ACHN (cell line): ENCODE results near the gene PSMG4.

Source experiments
- DNase-seq: peaks from one replicate; pipeline ENCODE4 v3.0.0-alpha.2; 2015
- in situ Hi-C: cut with HindIII; loops from 2 replicates; pipeline ENCODE4 v1.10.0; 2017; ENCODE audit warnings: low sequenced_read_pairs, low pct_ligation_motif_present, low pct_unique_long_range_greater_than_20kb

PSMG4 gene

DNA sequence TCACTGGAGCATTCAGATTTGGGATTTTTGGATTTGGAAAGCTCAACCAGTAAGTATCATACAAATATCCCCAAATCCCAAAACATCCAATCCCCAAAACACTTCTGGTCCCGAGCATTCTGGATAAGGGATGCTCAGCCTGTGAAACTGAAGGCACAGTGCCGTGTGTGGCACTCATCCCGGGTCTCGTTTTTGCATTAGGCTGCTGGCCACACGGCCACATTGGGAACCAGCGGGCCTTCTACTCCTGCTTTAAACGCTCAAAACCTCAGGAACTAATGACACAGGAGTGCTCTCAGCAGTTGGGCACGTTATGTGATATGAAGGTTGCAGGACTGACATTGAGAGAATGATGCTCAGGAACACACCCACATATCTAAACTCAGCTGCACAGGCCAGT is 35.6 kb downstream of the PSMG4 start:
- in situ Hi-C loops = no loop called here
- DNase-seq = no peak

- no peak for DNase-seq
- in situ Hi-C loops = no loop called here
Measured at GRCh38 chr6:3294921-3295871, 36.4 kb downstream of the PSMG4 start.

DNA sequence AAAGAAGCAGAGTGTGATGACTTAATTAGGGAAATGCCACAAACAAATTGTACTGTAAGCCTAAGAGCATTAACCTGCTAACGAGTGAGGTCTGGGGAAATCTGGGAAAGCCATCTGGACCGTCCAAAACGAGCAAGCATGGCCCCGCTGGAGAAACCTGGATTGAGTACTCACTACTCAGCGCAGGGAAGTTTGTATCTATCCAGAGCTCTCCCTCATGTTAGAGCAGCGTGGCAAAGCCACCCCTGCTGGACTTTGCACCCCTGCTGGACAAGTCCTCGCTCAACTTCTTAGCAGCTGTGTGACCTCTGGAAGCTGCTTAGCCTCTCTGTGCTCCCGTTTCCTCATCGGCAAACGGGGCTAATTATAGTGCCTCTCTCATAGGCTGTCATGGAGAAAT is 37.3 kb downstream of the PSMG4 start:
- in situ Hi-C loops = no loop called here
- no peak for DNase-seq

DNA sequence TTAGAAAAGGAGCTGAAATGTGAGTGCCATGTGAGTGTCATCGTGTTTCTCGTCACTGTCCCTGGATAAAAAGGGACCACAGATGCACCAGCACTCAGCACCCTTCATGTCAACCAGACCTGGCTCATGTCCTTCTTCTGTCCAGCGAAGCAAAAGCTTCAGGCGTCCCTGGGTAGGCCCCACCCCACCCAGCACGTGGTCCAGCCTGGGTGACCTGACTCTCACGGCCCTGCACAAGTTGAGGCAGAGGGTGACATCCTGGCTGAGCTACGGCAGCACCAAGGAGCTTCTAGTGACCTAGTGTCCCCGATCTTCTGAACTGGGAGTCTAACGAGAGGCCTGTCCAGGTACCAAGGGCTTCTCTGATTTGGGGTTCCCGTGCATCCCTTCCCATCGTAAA is 37.8 kb downstream of the PSMG4 start:
- DNase-seq = no peak
- in situ Hi-C loops = no loop called here

GRCh38 chr6:3297006-3297405 is 38.3 kb downstream of the PSMG4 start:
- no peak for DNase-seq
- in situ Hi-C loops = no loop called here

GRCh38 chr6:3297909-3298308 is 39.2 kb downstream of the PSMG4 start:
- no peak for DNase-seq
- in situ Hi-C loops = no loop called here

GRCh38 chr6:3299221-3299620 is 40.5 kb downstream of the PSMG4 start:
- no peak for DNase-seq
- in situ Hi-C loops = no loop called here

- in situ Hi-C loops = no loop called here
- no peak for DNase-seq
Measured at GRCh38 chr6:3301506-3301905, 42.8 kb downstream of the PSMG4 start.

GRCh38 chr6:3303795-3304411 is 45.2 kb downstream of the PSMG4 start:
- in situ Hi-C loops = no loop called here
- DNase-seq = no peak

DNA sequence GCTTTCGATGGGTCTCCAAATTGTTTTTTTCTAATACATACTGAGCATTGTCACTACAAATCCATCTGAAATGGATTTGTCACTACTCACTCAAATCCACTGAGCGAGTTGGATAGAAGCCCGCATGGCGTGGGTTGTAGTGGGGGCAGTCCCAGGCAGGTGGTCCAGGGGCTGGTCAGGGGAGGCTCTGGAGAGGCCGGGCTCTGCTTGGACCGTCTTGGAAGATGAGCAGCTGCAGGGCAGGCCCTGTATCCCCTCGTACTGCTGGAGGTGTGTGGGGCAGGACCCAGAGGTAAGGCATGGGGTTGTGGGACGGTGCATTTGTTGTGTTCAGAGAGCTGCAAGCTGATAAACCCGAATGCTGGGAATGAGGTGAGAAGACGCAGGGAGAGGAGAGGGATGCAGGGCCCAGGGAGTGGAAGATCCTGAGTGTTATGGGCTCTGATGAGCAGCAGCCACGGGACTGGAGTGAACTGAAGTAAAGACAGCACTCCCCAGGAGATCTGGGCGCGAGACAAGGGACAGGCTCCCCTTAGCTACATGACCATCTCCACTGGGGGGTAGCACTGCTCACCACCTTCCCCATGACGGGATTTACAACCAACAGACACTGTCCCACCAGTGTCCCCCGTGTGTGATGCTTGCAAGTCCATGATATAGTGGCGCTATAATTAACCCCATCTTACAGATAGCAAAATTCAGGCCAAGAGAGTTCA is 45.9 kb downstream of the PSMG4 start:
- in situ Hi-C loops = no loop called here
- DNase-seq = no peak

- in situ Hi-C loops = no loop called here
- no peak for DNase-seq
Measured at GRCh38 chr6:3305216-3305565, 46.4 kb downstream of the PSMG4 start.

DNA sequence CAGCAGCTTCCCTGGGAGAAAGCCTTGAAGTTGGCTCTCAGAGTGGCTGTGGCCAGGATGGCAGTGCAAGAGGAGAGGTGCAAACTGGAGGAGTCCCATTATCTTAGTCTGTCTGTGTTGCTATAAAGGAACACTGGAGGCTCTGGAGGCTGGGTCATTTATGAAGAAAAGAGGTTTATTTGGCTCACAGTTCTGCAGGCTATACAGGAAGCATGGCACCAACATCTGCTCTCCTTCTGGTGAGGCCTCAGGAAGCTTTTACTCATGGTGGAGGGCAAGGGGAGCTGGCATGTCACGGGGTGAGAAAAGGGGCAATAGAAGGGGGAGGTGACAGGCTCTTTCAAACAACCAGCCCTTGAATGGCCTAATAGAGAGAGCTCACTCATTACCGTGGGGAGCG is 47.1 kb downstream of the PSMG4 start:
- in situ Hi-C loops = no loop called here
- no peak for DNase-seq

- in situ Hi-C loops = no loop called here
- DNase-seq = no peak
Measured at GRCh38 chr6:3306848-3307247, 48.1 kb downstream of the PSMG4 start.

DNA sequence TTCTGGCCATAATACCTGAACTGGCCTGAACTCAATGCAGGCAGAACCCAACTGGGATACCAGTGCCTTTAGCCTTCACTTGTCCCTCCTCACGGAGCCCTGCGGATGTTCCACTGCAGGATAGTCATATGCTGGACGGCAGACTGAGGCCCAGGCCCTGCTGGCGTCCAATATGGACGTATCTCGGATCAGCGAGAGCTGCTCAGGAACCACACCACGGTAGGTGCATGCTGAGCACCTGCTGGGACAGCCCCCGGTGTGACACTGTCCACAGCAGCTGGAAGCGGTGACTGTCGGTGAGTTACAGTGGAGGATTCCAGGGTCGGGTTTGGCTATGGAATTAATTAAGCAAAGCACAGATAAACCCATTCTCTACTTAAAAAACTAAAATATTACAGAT is 48.7 kb downstream of the PSMG4 start:
- DNase-seq = no peak
- in situ Hi-C loops = no loop called here

- DNase-seq = no peak
- in situ Hi-C loops = no loop called here
Measured at GRCh38 chr6:3308106-3308505, 49.4 kb downstream of the PSMG4 start.

- in situ Hi-C loops = no loop called here
- no peak for DNase-seq
Measured at GRCh38 chr6:3309391-3310050, 50.8 kb downstream of the PSMG4 start.

GRCh38 chr6:3310051-3310448 is 51.3 kb downstream of the PSMG4 start:
- in situ Hi-C loops = no loop called here
- no peak for DNase-seq

DNA sequence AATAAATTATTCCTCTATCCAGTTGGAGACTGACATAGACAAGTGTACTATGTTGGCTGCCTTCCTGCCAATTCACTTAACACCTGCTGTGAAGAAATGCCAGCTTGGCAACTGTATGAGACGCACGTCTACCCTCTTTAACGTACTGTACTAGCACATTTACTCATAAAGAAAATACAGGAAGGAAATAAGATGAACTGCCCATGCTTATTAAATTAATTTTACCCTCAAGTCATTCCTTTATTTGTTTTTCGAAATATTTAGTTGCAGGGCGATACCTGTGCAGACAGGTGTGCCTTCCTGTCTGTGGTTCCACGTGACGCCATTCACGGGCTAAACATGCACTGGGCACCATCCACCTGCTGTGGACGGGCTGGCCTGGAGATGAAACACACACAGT is 52.0 kb downstream of the PSMG4 start:
- in situ Hi-C loops = no loop called here
- no peak for DNase-seq

GRCh38 chr6:3311826-3312225 is 53.1 kb downstream of the PSMG4 start:
- in situ Hi-C loops = no loop called here
- DNase-seq = no peak
